HepG2 (cell line): Measurements from ENCODE around the gene TSPAN17. TPM values are rescaled to one million over a fixed set of nuclear protein-coding genes. Genes with fewer than 3 reads are reported as not detected.
A peak's percentile ranks its signal among the peaks of the same experiment; 100 is the strongest.

Experiments
- ATAC-seq: fragments of 200-7000 bp; cut with Tn5 transposase; 3 replicates; pipeline ENCODE4 v1.9.1; 2020; ENCODE audit warnings: mild to moderate bottlenecking, moderate library complexity
- BruUV-seq: library from RNA; stranded (reverse); fragments of 400-500 nt; replicated peaks from 2 replicates; lab custom pipeline; 2021; lab: Mats Ljungman, UMichigan
- CTCF ChIA-PET: fragments of 300-600 bp; formaldehyde crosslinking; extraction: SDS; loops from one replicate; lab custom pipeline; 2021; ENCODE audit warnings: low total read pairs, inconsistent platforms, low intra/inter-chr PET ratio; lab: Yijun Ruan, JAX
- POLR2A ChIA-PET: fragments of 350-600 bp; sonication (Branson Sonifier 250); formaldehyde crosslinking; loops from one replicate; lab custom pipeline; 2020; ENCODE audit warnings: antibody characterized with exemption, inconsistent platforms; lab: Yijun Ruan, JAX
- DNase-seq: peaks from one replicate; pipeline ENCODE4 v3.0.0-alpha.2; 2015; ENCODE audit warnings: low spot score
- FAIRE-seq: peaks from 3 replicates; lab custom pipeline; 2011; peaks lifted over from hg19 to GRCh38; lab: Jason Lieb, UNC
- H2AFZ ChIP-seq: one replicate; pipeline ENCODE4 v1.6.1; 2011; ENCODE audit warnings: low read length, inconsistent platforms
- H3K27ac ChIP-seq: fragments of 300-600 bp; 3 replicates; pipeline ENCODE4 v1.8.0; 2011; ENCODE audit warnings: mixed run types, mild to moderate bottlenecking, mixed read lengths, low read length, inconsistent platforms; ENCODE audit not compliant: insufficient read depth; ENCODE audit errors: extremely low read length
- H3K27me3 ChIP-seq, 2 experiments: fragments of 200-600 bp in 1 of 2; 2 replicates in 1 of 2; 3 replicates in 1 of 2; pipeline versions ENCODE4 v1.6.0 to v1.8.0; 2011; ENCODE audit warnings: low read length in 2 of 2, mild to moderate bottlenecking in 2 of 2, moderate library complexity in 2 of 2, inconsistent platforms in 1 of 2; ENCODE audit not compliant: insufficient read depth in 2 of 2, control insufficient read depth in 1 of 2
- H3K36me3 ChIP-seq, 2 experiments: fragments of 200-600 bp in 1 of 2; replicated peaks in 1 of 2; 2 replicates in 1 of 2; 3 replicates in 1 of 2; pipeline versions ENCODE4 v1.5.1 to v1.8.0; 2011; ENCODE audit warnings: low read length in 2 of 2, inconsistent platforms in 1 of 2; ENCODE audit not compliant: insufficient read depth in 2 of 2, control insufficient read depth in 1 of 2
- H3K4me1 ChIP-seq: 2 replicates; pipeline ENCODE4 v1.5.1; 2012; ENCODE audit warnings: low read length, inconsistent platforms; ENCODE audit not compliant: insufficient read depth
- H3K4me2 ChIP-seq: 2 replicates; pipeline ENCODE4 v1.6.0; 2011; ENCODE audit warnings: low read depth, low read length, inconsistent platforms
- H3K4me3 ChIP-seq, 3 experiments: fragments of 200-600 bp in 1 of 3; sonication (generic), shearing (Covaris generic) in 1 of 3; replicated peaks in 1 of 3; 2 replicates each; pipeline ENCODE4 v1.5.1; 2011 to 2016; ENCODE audit warnings: low read length in 3 of 3, inconsistent platforms in 2 of 3, low read depth in 2 of 3, mild to moderate bottlenecking in 2 of 3, control low read depth in 1 of 3, mixed read lengths in 1 of 3; ENCODE audit not compliant: insufficient read depth in 1 of 3
- H3K79me2 ChIP-seq: one replicate; pipeline ENCODE4 v1.6.1; 2011; ENCODE audit warnings: low read length, inconsistent platforms; ENCODE audit not compliant: insufficient read depth
- H3K9ac ChIP-seq: 2 replicates; pipeline ENCODE4 v1.6.0; 2011; ENCODE audit warnings: mild to moderate bottlenecking, low read depth, low read length, inconsistent platforms; ENCODE audit not compliant: insufficient read depth
- H3K9me3 ChIP-seq: 2 replicates; pipeline ENCODE4 v1.5.1; 2012; ENCODE audit warnings: mild to moderate bottlenecking, low read length
- H4K20me1 ChIP-seq: 2 replicates; pipeline ENCODE4 v1.6.0; 2011; ENCODE audit warnings: inconsistent platforms, mild to moderate bottlenecking, low read length, moderate library complexity; ENCODE audit not compliant: insufficient read depth
- GZF1 ChIP-seq: sonication (generic); formaldehyde crosslinking; IDR thresholded peaks from 2 replicates; pipeline ENCODE4 v1.5.1; 2020; ENCODE audit warnings: mild to moderate bottlenecking, missing genetic modification reagents
- HNF4A ChIP-seq: sonication (generic); formaldehyde crosslinking; IDR thresholded peaks from 2 replicates; pipeline ENCODE4 v1.4.0; 2020; ENCODE audit warnings: missing genetic modification reagents
- ZMYM3 ChIP-seq: sonication (generic); formaldehyde crosslinking; IDR thresholded peaks from 2 replicates; pipeline ENCODE4 v1.5.1; 2020; ENCODE audit warnings: mild to moderate bottlenecking, missing genetic modification reagents
- ZNF556 ChIP-seq: sonication (generic); formaldehyde crosslinking; IDR thresholded peaks from 2 replicates; pipeline ENCODE4 v1.4.0; 2020; ENCODE audit warnings: mild to moderate bottlenecking, missing genetic modification reagents, borderline replicate concordance
- ZNF557 ChIP-seq: sonication (generic); formaldehyde crosslinking; IDR thresholded peaks from 2 replicates; pipeline ENCODE4 v1.4.0; 2020; ENCODE audit warnings: missing genetic modification reagents
- ZNF629 ChIP-seq: sonication (generic); formaldehyde crosslinking; conservative IDR thresholded peaks from 2 replicates; pipeline ENCODE4 v1.5.0; 2020; ENCODE audit warnings: missing genetic modification reagents
- WGBS: methylation state at CpG from one replicate; pipeline ENCODE4 v1.1.6; 2017; ENCODE audit warnings: low lambda C conversion rate; 5-methylcytosine and 5-hydroxymethylcytosine counted together
- in situ Hi-C: cut with HindIII; loops from 2 replicates; pipeline ENCODE4 v1.10.0; 2017; ENCODE audit warnings: low pct_unique_long_range_greater_than_20kb; ENCODE audit not compliant: extremely low pct_ligation_motif_present
- intact Hi-C: fragments of 100-400 bp; cut with micrococcal nuclease; formaldehyde crosslinking; loops from one replicate; pipeline ENCODE4 v1.10.0; 2022; ENCODE audit not compliant: unreplicated experiment
- polyA plus RNA-seq, 8 experiments: library from polyadenylated mRNA; depleted of rRNA in 3 of 8; stranded (reverse) in 7 of 8; unstranded in 1 of 8; fragments of >200 nt; fragmentation: Illumina TruSeq in 4 of 8; extraction: Trizol in 4 of 8; gene quantifications; 2 replicates each; pipeline versions ENCODE4 v1.2.1 to v1.2.3, GENCODE V29; 2011 to 2016; ENCODE audit warnings: low read depth in 4 of 8, missing spikeins in 1 of 8, mixed read lengths in 1 of 8; ENCODE audit not compliant: insufficient read depth in 1 of 8
- total RNA-seq, 5 experiments: library from RNA; depleted of rRNA; stranded (reverse); fragments of >200 nt; fragmentation: Illumina TruSeq; extraction: Trizol; gene quantifications; 2 replicates each; pipeline ENCODE4 v1.2.3, GENCODE V29; 2016; ENCODE audit warnings: low read depth in 1 of 5
- TF ChIP-seq, protein P1 (sequence below): sonication (generic); formaldehyde crosslinking; IDR thresholded peaks from 2 replicates; pipeline ENCODE4 v1.4.0; 2020; ENCODE audit warnings: mild to moderate bottlenecking, missing genetic modification reagents
- TF ChIP-seq, protein P2 (sequence below): sonication (generic); formaldehyde crosslinking; IDR thresholded peaks from 2 replicates; pipeline ENCODE4 v1.4.0; 2020; ENCODE audit warnings: missing genetic modification reagents, low read depth, mild to moderate bottlenecking, borderline replicate concordance
- TF ChIP-seq, protein P3 (sequence below): sonication (generic); formaldehyde crosslinking; conservative IDR thresholded peaks from 2 replicates; pipeline ENCODE4 v1.4.0; 2020; ENCODE audit warnings: missing genetic modification reagents

The TSPAN17 gene
- total and polyA plus RNA-seq, 2 of the 13 experiments (the other 11 are each of a cell fraction or from before 2014, with no cell fraction given) = 11.5 to 15.0 TPM

DNA sequence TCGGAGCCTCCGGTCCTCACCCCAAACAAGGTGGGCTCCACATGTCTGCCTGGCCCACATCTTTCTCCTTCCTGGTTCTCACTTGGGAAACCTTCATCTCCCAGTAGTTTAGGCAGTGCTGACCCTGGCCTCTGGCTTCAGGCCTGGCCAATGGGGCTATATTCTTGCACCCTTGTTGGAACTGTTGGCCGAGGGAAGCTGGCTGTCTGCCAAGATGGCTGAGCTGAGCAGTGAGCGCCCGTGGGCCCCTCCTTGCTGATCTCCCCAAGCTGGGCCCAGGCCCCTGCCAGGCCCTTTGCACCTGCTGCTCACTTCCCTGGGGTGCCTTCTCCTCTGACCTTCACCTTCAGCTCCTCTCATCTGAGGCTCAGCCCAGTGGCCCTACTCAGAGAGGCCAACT, 31.3 kb downstream of the TSPAN17 start:
- DNase-seq (no peak), ATAC-seq (no peak), FAIRE-seq (no peak)
- in situ Hi-C loops = no loop called here
- Histone ChIP-seq H3K9me3 (no peaks in the 10 kb centered on the region), H3K79me2 (no peaks in the 10 kb centered on the region), H3K4me2 (peak overlapping the region; percentile 15; the same call in 1 of the 2 replicates), H3K9ac (no peak overlapping the region), H3K27ac (no peak overlapping the region), H2AFZ (no peak overlapping the region), H3K4me3 (no peak overlapping the region), H3K27me3 (peaks cover 5 to 23% of the 10 kb centered on the region in 2 experiments; a peak in 4 of 5 replicates), H3K4me1 (peaks cover 39% of the 10 kb centered on the region), H3K36me3 (no peaks in the 10 kb centered on the region), H4K20me1 (no peaks in the 10 kb centered on the region)
- 51% methylated on average over 4 of the region's 5 CpGs for WGBS
- intact Hi-C loops = no loop called here
- CTCF ChIA-PET = no interaction called here
- no TSS peak for BruUV-seq
- POLR2A ChIA-PET = no interaction called here
- TF ChIP-seq ZMYM3 (CRISPR knock-in tag) (peak; percentile 46; the same call in 1 of the 2 replicates), ZNF629 (CRISPR knock-in tag) (peak; percentile 72), HNF4A (CRISPR knock-in tag) (peak; percentile 18; the same call in 1 of the 2 replicates), GZF1 (CRISPR knock-in tag) (no peak)

DNA sequence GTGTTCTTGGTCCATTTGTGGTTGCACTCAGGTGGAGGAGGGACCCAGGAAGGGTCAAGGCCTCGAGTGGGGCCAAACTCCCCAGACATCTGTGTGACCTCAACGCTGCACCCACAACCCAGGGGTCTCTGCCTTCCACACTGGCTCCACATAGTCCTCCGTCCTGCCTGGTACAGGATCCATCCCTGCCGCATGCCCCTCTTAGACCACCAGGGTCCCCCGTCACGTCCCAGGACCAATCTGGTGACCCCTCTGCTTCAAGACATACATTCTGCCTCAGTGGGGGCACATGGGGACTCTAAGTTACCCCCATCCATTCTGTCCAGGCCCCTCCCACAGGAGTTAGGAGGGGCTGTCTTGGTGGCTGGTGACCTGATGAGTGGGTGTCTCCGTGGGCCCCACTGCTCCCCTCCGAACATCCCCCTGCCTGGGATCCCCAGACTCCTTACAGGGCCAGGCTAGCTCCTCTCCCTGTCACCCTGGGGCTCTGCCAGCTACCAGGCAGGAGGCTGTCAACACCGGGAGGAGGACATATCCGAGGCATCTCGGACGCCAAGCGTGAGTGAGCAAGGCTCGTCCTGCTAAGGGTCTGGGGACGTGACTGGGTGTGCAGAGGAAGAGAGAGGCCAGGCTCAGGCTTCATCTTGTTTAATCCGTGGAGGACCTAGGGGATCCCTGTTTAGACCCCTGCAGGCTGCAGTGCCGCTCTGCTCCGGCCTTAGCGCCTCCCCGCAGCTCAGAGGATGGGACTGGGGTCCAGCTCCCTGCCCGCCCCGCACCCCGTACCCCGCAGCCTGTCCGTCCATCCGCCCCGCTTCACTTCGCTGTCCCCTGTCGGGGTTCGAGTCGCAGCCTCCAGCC, 32.3 kb downstream of the TSPAN17 start:
- Histone ChIP-seq H2AFZ (no peak overlapping the region), H4K20me1 (no peaks in the 10 kb centered on the region), H3K4me2 (no peak overlapping the region), H3K4me3 (no peak overlapping the region), H3K27me3 (peaks cover 5 to 30% of the 10 kb centered on the region in 2 experiments; a peak in 4 of 5 replicates), H3K9ac (no peak overlapping the region), H3K36me3 (no peaks in the 10 kb centered on the region), H3K9me3 (no peaks in the 10 kb centered on the region), H3K4me1 (peaks cover 39% of the 10 kb centered on the region), H3K79me2 (no peaks in the 10 kb centered on the region), H3K27ac (no peak overlapping the region)
- CTCF ChIA-PET = no interaction called here
- FAIRE-seq (no peak), ATAC-seq (no peak), DNase-seq (no peak)
- 82% methylated on average over 16 of the region's 31 CpGs for WGBS
- POLR2A ChIA-PET = no interaction called here
- in situ Hi-C loops (no loop called here), intact Hi-C loops (no loop called here)
- BruUV-seq = no TSS peak
- TF ChIP-seq, protein P1, sequence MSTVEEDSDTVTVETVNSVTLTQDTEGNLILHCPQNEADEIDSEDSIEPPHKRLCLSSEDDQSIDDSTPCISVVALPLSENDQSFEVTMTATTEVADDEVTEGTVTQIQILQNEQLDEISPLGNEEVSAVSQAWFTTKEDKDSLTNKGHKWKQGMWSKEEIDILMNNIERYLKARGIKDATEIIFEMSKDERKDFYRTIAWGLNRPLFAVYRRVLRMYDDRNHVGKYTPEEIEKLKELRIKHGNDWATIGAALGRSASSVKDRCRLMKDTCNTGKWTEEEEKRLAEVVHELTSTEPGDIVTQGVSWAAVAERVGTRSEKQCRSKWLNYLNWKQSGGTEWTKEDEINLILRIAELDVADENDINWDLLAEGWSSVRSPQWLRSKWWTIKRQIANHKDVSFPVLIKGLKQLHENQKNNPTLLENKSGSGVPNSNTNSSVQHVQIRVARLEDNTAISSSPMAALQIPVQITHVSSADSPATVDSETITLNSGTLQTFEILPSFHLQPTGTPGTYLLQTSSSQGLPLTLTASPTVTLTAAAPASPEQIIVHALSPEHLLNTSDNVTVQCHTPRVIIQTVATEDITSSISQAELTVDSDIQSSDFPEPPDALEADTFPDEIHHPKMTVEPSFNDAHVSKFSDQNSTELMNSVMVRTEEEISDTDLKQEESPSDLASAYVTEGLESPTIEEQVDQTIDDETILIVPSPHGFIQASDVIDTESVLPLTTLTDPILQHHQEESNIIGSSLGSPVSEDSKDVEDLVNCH (CRISPR knock-in tag) = no peak
- TF ChIP-seq, protein P2, sequence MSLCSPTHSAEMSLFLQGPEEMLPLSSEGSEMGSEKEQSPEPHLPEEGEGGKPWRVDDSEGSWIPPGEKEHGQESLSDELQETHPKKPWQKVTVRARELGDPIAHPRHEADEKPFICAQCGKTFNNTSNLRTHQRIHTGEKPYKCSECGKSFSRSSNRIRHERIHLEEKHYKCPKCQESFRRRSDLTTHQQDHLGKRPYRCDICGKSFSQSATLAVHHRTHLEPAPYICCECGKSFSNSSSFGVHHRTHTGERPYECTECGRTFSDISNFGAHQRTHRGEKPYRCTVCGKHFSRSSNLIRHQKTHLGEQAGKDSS (CRISPR knock-in tag) = no peak
- TF ChIP-seq ZNF557 (CRISPR knock-in tag) (no peak), ZNF556 (CRISPR knock-in tag) (no peak)
- TF ChIP-seq, protein P3, sequence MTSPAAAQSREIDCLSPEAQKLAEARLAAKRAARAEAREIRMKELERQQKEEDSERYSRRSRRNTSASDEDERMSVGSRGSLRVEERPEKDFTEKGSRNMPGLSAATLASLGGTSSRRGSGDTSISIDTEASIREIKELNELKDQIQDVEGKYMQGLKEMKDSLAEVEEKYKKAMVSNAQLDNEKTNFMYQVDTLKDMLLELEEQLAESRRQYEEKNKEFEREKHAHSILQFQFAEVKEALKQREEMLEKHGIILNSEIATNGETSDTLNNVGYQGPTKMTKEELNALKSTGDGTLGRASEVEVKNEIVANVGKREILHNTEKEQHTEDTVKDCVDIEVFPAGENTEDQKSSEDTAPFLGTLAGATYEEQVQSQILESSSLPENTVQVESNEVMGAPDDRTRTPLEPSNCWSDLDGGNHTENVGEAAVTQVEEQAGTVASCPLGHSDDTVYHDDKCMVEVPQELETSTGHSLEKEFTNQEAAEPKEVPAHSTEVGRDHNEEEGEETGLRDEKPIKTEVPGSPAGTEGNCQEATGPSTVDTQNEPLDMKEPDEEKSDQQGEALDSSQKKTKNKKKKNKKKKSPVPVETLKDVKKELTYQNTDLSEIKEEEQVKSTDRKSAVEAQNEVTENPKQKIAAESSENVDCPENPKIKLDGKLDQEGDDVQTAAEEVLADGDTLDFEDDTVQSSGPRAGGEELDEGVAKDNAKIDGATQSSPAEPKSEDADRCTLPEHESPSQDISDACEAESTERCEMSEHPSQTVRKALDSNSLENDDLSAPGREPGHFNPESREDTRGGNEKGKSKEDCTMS (CRISPR knock-in tag) = no peak
